Astrocyte of the hippocampus (primary cell): Measurements from ENCODE around the gene SHMT1.
"Not testable (repeated sequence)": the region's sequence is repeated elsewhere in the genome, so short reads cannot be mapped to it uniquely, and the experiment has no call there.

Experiments used
- DNase-seq: peaks from one replicate; pipeline ENCODE4 v3.0.0; 2011; ENCODE audit warnings: low read depth, low spot score

SHMT1 gene

GRCh38 chr17:18378614-18379013 is 15.3 kb upstream of the SHMT1 start:
- DNase-seq, result not testable (repeated sequence)

- DNase-seq, result no peak
These were observed 14.8 kb upstream of the SHMT1 start for GRCh38 chr17:18378205-18378505.

DNA sequence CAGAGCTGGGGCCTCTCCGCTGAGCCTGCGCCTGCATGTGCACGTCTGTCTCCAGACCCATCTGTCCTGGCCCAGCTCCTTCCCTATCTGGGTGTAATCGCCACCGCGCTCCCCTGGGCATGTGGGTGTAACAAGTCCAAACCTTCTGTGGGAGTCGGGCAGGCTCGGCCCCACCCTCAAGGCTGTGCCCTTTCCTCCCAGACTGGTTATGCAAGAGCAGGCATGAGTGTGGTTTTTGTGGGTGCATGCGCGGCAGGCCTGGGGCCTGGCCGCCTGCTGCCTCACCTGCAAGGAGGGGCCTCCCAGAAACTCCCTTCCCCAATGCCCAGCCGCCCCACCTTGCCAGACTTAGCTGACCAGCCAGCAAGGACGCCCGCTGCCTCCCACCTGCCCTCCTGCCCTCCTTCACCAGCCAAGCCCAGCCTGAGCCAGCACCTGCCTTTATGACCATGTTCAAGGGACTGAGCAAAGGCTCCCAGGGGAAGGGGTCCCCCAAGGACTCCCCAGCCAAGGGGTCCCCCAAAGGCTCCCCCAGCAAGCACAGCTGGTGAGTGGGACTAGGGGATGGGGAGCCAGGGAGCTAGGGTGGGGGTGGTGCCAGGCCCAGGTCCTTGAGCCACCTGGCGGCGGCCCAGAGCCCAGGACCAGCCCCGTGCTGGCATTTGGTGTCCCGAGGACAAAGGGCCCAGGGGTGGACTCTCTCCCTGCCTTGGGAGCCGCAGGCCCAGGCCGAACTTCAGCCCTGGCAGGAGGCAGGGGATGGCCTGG is 14.3 kb upstream of the SHMT1 start, which contains the start of gene EVPLL:
Gene EVPLL (plus strand): TSS at position 342 of the 768 bp plus-strand sequence. CDS start 3,160 bp downstream, outside the sequence.
- DNase-seq, result no peak

DNA sequence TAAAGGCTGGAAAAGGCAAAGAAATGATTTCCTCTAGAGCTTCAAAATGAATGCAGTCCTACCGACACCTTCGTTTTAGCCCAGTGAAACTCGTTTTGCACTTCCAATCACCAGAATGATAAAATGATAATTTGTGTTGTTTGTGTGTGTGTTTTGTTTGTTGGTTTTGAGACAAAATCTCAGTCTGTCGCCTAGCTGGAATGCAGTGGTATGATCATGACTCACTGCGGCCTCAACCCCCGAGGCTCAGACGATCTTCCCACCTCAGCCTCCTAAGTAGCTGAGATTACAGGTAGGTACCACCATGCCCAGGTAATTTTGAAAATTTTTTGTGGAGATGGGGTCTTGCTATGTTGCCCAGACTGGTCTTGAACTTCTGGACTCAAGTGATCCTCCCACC is 10.9 kb upstream of the SHMT1 start:
- DNase-seq, result no peak

DNA sequence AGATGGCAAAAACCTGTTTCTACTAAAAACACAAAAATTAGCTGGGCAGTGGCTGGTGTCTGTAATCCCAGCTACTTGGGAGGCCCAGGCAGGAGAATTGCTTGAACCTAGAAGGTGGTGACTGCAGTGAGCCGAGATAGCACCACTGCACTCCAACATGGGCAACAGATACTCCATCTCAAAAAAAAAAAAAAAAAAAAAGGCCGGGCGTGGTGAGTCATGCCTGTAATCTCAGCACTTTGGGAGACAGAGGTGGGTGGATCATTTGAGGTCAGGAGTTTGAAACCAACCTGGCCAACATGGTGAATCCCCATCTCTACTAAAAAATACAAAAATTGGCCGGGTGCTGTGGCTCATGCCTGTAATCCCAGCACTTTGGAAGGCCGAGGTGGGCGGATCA is 9.8 kb upstream of the SHMT1 start:
- DNase-seq, result not testable (repeated sequence)

DNA sequence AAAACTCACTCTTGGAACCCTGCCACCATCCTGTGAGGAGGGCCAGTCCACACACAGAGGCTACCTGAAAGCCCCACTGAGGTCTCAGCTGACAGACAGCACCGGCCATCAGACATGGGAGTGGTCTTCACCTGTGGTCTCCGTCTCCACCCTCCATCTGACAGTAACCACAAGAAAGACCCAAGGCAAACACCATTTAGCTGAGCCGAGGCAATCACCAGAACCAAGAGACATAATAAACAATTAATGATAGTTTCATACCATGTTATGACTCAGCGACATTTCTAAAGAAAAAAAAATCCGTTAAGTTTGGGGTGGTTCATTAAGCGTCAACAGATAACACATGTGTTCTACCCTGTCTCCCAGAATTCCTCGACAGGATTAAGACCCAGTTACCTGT is 8.1 kb upstream of the SHMT1 start:
- no peak for DNase-seq

DNA sequence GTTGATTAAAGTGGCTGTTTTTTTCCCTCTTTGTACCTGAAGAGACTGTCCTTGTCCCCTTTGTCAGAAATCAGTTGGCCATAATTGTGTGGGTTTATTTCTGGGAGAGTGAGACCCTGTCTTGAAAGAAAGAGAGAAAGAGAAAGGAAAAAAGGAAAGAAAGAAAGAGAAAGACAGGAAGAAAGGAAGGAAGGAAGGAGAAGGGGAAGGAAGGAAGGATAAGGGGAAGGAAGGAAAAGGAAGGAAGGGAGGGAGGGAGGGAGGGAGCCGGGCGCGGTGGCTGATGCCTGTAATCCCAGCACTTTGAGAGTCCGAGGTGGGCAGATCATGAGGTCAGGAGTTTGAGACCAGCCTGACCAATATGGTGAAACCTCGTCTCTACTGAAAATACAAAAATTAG is 7.4 kb upstream of the SHMT1 start:
- no peak for DNase-seq

DNA sequence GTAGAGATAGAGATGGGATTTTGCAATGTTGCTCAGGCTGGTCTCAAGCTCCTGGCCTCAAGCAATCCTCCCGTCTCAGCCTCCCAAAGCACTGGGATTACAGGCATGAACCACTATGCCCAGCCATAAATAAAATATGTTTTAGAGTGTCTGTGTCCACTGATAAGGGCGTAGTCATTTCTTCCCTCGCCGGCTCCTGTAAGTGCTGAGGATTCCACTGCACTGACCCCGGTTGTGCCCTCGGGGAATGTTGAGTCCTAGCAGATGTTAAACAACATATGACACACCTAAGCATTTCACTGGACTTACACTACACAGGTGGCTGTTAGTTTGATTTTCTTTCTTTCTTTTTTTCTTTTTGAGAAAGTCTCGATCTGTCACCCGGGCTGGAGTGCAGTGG is 5.6 kb upstream of the SHMT1 start:
- DNase-seq, result no peak

GRCh38 chr17:18364166-18364565 is 816 bp upstream of the SHMT1 start:
- DNase-seq, result no peak

GRCh38 chr17:18362698-18363100 is 651 bp downstream of the SHMT1 start:
- DNase-seq, result peak; percentile 61

GRCh38 chr17:18361837-18362697 is 1.3 kb downstream of the SHMT1 start:
- DNase-seq, result no peak

GRCh38 chr17:18360518-18360917 is 2.8 kb downstream of the SHMT1 start:
- no peak for DNase-seq

- DNase-seq, result peak; percentile 20
These were observed 6.7 kb downstream of the SHMT1 start for GRCh38 chr17:18356624-18357023.

- DNase-seq, result no peak
These were observed 9.8 kb downstream of the SHMT1 start for GRCh38 chr17:18353541-18353940.

- DNase-seq, result no peak
These were observed 19.3 kb downstream of the SHMT1 start for GRCh38 chr17:18344021-18344420.

- no peak for DNase-seq
These were observed 23.4 kb downstream of the SHMT1 start for GRCh38 chr17:18339933-18340332.

DNA sequence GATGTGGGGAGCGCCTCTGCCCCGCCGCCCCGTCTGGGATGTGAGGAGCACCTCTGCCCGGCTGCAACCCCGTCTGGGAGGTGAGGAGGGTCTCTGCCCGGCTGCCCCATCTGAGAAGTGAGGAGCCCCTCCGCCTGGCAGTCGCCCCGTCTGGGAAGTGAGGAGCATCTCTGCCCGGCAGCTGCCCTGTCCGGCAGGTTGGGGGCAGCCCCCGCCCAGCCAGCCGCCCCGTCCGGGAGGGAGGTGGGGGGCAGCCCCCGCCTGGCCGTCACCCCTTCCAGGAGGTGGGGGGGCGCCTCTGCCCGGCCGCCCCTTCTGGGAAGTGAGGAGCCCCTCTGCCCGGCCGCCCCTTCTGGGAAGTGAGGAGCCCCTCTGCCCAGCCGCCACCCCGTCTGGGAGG is 25.2 kb downstream of the SHMT1 start:
- DNase-seq, result not testable (repeated sequence)

DNA sequence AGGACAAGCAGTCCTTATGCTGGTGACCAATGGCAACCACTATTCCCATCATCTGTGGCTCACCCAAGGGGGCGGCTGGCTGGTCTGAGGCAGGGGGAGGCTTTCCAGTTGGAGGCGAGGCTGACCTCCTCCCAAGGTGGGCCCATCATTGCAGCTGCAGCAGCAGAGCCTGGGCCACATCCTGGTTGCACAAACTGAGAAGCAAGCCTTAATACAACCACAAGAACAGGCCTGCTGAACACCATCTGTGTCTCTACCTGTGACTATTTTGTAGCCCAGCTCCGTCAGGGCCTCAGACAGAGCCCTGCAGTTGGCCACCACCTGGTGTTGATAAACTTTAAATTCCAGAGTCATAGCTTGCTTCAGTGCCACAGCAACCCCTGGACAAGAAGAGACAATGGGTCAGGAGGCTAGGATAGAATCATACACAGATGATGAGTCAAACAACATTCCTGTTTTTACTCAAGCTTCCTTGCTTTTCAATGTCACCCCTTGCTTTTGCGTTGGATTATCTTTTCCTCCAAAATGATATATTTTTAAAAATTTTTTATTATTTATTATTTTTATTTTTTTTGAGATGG is 30.4 kb downstream of the SHMT1 start:
- no peak for DNase-seq

- DNase-seq, result no peak
These were observed 31.5 kb downstream of the SHMT1 start for GRCh38 chr17:18331879-18332278.

GRCh38 chr17:18328643-18329204 is 34.6 kb downstream of the SHMT1 start:
- DNase-seq, result no peak

DNA sequence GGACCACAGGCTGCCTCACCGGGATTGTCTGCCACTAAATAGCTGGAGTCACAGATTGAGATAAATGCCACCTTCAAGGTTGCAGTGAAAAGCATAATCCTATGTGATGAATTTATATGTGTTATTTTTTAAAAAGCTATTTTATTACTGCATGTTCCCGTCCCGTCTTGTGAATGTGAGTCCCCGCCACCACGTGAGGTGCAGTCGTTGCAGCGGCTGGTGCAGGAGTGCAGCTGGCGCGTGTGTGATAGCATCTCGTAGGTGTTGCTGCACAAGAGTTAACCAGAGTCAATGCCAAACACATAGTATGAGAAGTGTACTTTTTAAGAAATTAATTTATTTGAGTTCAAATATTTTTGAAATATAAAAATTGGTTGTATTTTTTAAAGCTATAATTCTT is 35.8 kb downstream of the SHMT1 start:
- no peak for DNase-seq

DNA sequence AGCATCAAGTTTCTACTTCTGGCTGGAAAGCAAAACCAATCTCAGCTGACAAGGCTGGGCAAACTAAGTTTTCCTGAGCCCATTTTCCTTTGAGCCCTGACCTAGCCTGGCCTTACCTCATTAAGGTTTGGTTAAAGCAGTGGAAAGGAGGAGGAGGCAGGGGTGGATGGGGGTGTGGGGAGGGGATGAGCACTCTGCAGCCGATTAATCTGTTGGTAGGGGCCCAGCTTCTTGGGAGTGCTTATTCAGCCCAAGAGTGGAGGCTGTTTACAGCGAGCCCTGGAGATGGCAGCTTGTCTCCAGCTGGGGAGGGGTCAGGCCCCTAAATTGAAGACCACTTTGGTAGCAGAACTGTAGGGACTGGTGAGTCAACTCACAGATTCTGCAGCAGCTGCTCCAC is 36.3 kb downstream of the SHMT1 start:
- no peak for DNase-seq
